ENCODE measurements around the gene MATN3. TPM values are rescaled to one million over a fixed set of nuclear protein-coding genes. Genes with fewer than 3 reads are reported as not detected.

MATN3 gene
- total RNA-seq, 1 experiment from 2014 or later = 3.5 TPM

- in situ Hi-C loops (cut with HindIII; ENCODE audit: low pct_unique_long_range_greater_than_20kb, low sequenced_read_pairs) = no loop called here
- DNase-seq (ENCODE audit: low read depth, low spot score) (no peak), ATAC-seq (no peak)
- Histone ChIP-seq H3K4me1 (ENCODE audit: control insufficient read depth, insufficient read depth, low read length) (no peaks in the 10 kb centered on the region), H3K27me3 (ENCODE audit: control insufficient read depth, insufficient read depth, low read length) (no peaks in the 10 kb centered on the region), H3K9me3 (ENCODE audit: control insufficient read depth, insufficient read depth, low read depth, low read length) (no peaks in the 10 kb centered on the region), H3K27ac (ENCODE audit: low read length) (no peak overlapping the region), H3K36me3 (ENCODE audit: control insufficient read depth, insufficient read depth, low read length) (no peaks in the 10 kb centered on the region), H3K4me3 (ENCODE audit: low read depth in 2 of 2, low read length in 2 of 2) (no peak overlapping the region)
- ChIA-PET POLR2A (no interaction called here), CTCF (no interaction called here)
- no TSS peak for BruUV-seq (replicated peaks)
- TF ChIP-seq SIN3A (IDR thresholded peaks at IDR 0.05; ENCODE audit: borderline replicate concordance, insufficient read depth, low read depth, low read length) (no peak), CTCF (IDR thresholded peaks at IDR 0.05) (no peak), POLR2AphosphoS5 (IDR thresholded peaks at IDR 0.05; ENCODE audit: low read depth, low read length) (no peak), TCF7L2 (IDR thresholded peaks at IDR 0.05; ENCODE audit: low read depth, low read length) (no peak)
- TF ChIP-seq, protein P1, sequence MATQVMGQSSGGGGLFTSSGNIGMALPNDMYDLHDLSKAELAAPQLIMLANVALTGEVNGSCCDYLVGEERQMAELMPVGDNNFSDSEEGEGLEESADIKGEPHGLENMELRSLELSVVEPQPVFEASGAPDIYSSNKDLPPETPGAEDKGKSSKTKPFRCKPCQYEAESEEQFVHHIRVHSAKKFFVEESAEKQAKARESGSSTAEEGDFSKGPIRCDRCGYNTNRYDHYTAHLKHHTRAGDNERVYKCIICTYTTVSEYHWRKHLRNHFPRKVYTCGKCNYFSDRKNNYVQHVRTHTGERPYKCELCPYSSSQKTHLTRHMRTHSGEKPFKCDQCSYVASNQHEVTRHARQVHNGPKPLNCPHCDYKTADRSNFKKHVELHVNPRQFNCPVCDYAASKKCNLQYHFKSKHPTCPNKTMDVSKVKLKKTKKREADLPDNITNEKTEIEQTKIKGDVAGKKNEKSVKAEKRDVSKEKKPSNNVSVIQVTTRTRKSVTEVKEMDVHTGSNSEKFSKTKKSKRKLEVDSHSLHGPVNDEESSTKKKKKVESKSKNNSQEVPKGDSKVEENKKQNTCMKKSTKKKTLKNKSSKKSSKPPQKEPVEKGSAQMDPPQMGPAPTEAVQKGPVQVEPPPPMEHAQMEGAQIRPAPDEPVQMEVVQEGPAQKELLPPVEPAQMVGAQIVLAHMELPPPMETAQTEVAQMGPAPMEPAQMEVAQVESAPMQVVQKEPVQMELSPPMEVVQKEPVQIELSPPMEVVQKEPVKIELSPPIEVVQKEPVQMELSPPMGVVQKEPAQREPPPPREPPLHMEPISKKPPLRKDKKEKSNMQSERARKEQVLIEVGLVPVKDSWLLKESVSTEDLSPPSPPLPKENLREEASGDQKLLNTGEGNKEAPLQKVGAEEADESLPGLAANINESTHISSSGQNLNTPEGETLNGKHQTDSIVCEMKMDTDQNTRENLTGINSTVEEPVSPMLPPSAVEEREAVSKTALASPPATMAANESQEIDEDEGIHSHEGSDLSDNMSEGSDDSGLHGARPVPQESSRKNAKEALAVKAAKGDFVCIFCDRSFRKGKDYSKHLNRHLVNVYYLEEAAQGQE (IDR thresholded peaks at IDR 0.05; ENCODE audit: insufficient read depth in 1 of 2, low read depth in 2 of 2, low read length in 1 of 2) = no peak
- intact Hi-C loops (cut with micrococcal nuclease; ENCODE audit: unreplicated experiment) = no loop called here
Observed at GRCh38 chr2:20019747-20020146, 7.3 kb upstream of the MATN3 start.

DNA sequence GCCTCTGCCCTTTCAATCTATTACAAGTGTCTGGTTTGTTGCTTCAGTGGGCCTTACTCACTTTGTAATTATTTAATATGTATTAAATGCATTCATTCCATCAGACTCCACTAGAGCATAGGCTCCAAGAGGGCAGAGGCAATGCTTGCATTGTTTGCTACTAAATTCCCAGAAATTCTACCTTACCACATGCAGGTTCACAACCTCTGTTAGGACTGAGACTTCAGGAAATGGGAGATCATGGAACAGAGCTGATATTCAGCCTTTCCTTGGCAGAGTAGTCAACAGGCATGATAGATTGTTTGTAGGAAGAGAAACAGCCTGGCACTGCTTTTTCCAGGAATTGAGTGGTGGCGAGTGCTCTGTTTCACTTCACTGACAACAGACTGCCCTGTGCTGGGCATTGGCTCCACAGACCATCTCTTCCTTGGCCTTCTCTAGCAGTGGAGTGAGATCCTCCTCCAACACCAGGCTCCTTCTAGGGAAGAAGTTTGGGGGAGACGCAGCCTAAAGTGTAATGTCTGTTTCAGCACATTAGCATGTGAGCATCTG lies 6.2 kb upstream of the MATN3 start:
- POLR2A ChIA-PET = no interaction called here
- Histone ChIP-seq H3K36me3 (ENCODE audit: control insufficient read depth, insufficient read depth, low read length) (no peaks in the 10 kb centered on the region), H3K4me3 (ENCODE audit: low read depth in 2 of 2, low read length in 2 of 2) (no peak overlapping the region), H3K27ac (ENCODE audit: low read length) (no peak overlapping the region), H3K9me3 (ENCODE audit: control insufficient read depth, insufficient read depth, low read depth, low read length) (no peaks in the 10 kb centered on the region), H3K4me1 (ENCODE audit: control insufficient read depth, insufficient read depth, low read length) (no peaks in the 10 kb centered on the region), H3K27me3 (ENCODE audit: control insufficient read depth, insufficient read depth, low read length) (no peaks in the 10 kb centered on the region)
- ATAC-seq = no peak
- intact Hi-C loops (cut with micrococcal nuclease; ENCODE audit: unreplicated experiment) (no loop called here), in situ Hi-C loops (cut with HindIII; ENCODE audit: low pct_unique_long_range_greater_than_20kb, low sequenced_read_pairs) (no loop called here)
- no TSS peak for BruUV-seq (replicated peaks)
- DNase-seq (ENCODE audit: low read depth, low spot score) = no peak
- TF ChIP-seq SIN3A (IDR thresholded peaks at IDR 0.05; ENCODE audit: borderline replicate concordance, insufficient read depth, low read depth, low read length) = no peak
- TF ChIP-seq POLR2AphosphoS5 (IDR thresholded peaks at IDR 0.05; ENCODE audit: low read depth, low read length) = no peak
- TF ChIP-seq, protein P1 (IDR thresholded peaks at IDR 0.05; ENCODE audit: insufficient read depth in 1 of 2, low read depth in 2 of 2, low read length in 1 of 2) = no peak
- TF ChIP-seq TCF7L2 (IDR thresholded peaks at IDR 0.05; ENCODE audit: low read depth, low read length) = no peak
- TF ChIP-seq CTCF (IDR thresholded peaks at IDR 0.05) = no peak
- CTCF ChIA-PET = interaction anchor here (0.6 kb wide), 1 partner anchor 76 kb away, joined by 3 read pairs; no protein-coding TSS in a partner anchor

Measured in Panc1 (cell line).